Measurements from ENCODE around the gene RAD51B.

RAD51B gene

GRCh38 chr14:67994531-67994930 is 175.0 kb downstream of the RAD51B start:
- Histone ChIP-seq H3K36me3 (no peaks in the 10 kb centered on the region), H3K4me1 (no peaks in the 10 kb centered on the region), H3K27me3 (peaks cover 5% of the 10 kb centered on the region), H3K4me3 (ENCODE audit: low read depth, low read length) (no peak overlapping the region), H3K9me3 (no peaks in the 10 kb centered on the region)
- no peak for DNase-seq
- TF ChIP-seq CTCF (IDR thresholded peaks at IDR 0.05; ENCODE audit: low read depth, low read length) = no peak

DNA sequence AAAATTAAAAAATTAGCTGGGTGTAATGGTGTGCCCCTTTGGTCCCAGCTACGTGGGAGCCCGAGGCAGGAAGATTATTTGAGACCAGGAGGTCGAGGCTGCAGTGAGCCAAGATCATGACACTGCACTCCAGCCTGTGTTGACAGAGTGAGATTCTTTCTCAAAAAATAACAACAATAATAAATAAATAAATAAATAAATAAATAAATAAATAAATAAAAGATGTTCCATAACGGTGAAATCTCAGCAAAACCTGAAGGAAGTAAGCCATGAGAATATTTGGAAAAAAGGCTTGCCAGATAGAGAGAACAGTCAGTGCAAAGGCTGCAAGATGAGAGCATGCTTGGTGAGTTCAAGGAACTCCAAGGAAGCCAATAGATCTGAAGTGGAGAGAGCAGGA is 176.7 kb downstream of the RAD51B start:
- H3K27me3 ChIP-seq = peaks cover 5% of the 10 kb centered on the region
- H3K36me3 ChIP-seq = no peaks in the 10 kb centered on the region
- no peak overlapping the region for H3K4me3 ChIP-seq (ENCODE audit: low read depth, low read length)
- DNase-seq = no peak
- no peak for TF ChIP-seq CTCF (IDR thresholded peaks at IDR 0.05; ENCODE audit: low read depth, low read length)
- no peaks in the 10 kb centered on the region for H3K9me3 ChIP-seq
- H3K4me1 ChIP-seq = no peaks in the 10 kb centered on the region

DNA sequence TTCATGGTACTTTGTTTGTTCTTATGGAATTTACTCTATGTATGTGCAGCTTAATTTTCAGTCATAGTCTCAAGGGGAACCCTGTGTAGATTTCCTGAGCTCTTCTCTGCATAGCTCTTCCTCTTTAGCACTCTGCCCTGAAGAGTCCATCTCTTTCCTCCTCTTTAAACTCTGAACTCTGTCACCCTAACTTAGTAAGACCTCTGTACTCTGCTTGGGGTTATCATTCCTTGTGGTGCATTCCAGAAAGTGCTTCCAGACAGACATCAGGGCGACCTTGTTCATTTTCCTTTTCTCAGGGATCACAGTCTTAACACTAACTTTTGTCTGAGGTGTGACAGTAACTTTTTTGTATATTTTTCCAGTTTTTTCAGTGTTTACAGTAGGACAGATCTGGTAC is 179.3 kb downstream of the RAD51B start:
- H3K4me1 ChIP-seq = no peaks in the 10 kb centered on the region
- H3K9me3 ChIP-seq = no peaks in the 10 kb centered on the region

GRCh38 chr14:67999290-67999689 is 179.7 kb downstream of the RAD51B start:
- DNase-seq = no peak
- H3K27me3 ChIP-seq = no peaks in the 10 kb centered on the region; the same call in 1 of the 2 replicates
- H3K4me1 ChIP-seq = no peaks in the 10 kb centered on the region
- no peak overlapping the region for H3K4me3 ChIP-seq (ENCODE audit: low read depth, low read length)
- no peak for TF ChIP-seq CTCF (IDR thresholded peaks at IDR 0.05; ENCODE audit: low read depth, low read length)
- no peaks in the 10 kb centered on the region for H3K9me3 ChIP-seq
- no peaks in the 10 kb centered on the region for H3K36me3 ChIP-seq

More for the DNA sequence above, 179.3 kb downstream of the RAD51B start:
- TF ChIP-seq CTCF (IDR thresholded peaks at IDR 0.05; ENCODE audit: low read depth, low read length) = no peak
- no peak for DNase-seq
- Histone ChIP-seq H3K4me3 (ENCODE audit: low read depth, low read length) (no peak overlapping the region), H3K36me3 (no peaks in the 10 kb centered on the region), H3K27me3 (no peaks in the 10 kb centered on the region; the same call in 1 of the 2 replicates)

DNA sequence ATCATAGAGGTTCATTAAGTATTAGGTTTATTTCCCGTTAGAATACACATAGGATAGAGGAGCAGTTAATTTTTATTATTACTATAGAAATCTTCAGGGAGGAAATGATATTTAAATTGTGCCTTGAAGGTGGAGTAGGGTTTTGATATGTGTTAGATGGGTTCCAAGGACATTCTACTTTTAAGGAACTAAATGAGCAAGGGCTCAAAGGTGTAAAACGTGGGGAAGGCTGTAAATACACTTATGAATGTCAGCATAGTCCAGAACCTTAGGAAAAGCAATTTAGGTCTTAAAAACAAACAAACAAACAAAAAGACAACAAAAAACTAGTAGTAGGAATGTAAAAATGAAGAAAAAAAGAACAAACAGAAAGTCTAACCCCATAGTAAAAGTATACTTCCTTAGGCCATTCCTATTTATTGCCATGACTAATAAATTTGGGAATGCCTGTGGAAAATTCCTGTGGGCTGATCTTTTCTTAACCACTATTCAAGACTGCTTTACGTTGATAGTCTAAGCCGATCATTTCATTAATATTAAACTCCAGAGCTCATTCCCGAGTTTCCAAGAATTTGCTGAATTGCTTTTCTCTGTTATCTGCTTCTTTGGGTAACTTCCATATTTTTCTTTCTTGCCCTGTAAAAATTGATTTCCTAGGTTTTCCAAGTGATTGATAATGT is 180.3 kb downstream of the RAD51B start:
- no peak for TF ChIP-seq CTCF (IDR thresholded peaks at IDR 0.05; ENCODE audit: low read depth, low read length)
- H3K4me3 ChIP-seq (ENCODE audit: low read depth, low read length) = no peak overlapping the region

DNA sequence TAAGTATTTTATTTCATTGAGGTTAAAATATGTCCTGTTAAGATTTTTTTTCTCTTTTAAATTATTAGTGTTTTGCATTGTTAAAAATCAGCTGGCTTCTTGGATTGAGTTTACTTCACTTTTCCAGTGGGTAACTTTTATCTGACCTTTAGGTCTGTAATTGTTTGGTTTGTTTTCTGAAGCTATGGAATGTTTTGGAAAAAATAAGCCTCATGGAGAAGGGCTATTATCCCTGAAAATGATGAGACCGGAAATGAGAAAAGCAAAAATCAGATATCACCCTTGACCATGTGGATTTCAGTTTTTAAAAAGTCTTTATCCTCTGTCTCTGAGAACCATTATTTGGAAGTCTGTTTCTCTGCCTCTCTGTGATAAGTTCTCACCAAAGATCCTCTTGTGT is 180.9 kb downstream of the RAD51B start:
- DNase-seq = no peak
- no peak for TF ChIP-seq CTCF (IDR thresholded peaks at IDR 0.05; ENCODE audit: low read depth, low read length)
- no peaks in the 10 kb centered on the region for H3K9me3 ChIP-seq
- H3K27me3 ChIP-seq = no peaks in the 10 kb centered on the region; the same call in 1 of the 2 replicates
- H3K36me3 ChIP-seq = no peaks in the 10 kb centered on the region
- no peak overlapping the region for H3K4me3 ChIP-seq (ENCODE audit: low read depth, low read length)
- no peaks in the 10 kb centered on the region for H3K4me1 ChIP-seq

More for the DNA sequence above, 180.3 kb downstream of the RAD51B start:
- Histone ChIP-seq H3K27me3 (no peaks in the 10 kb centered on the region; the same call in 1 of the 2 replicates), H3K36me3 (no peaks in the 10 kb centered on the region), H3K9me3 (no peaks in the 10 kb centered on the region), H3K4me1 (no peaks in the 10 kb centered on the region)
- DNase-seq = no peak

All from BE2C (cell line).